ENCODE measurements around the gene CORO2A. TPM values are rescaled to one million over a fixed set of nuclear protein-coding genes. Genes with fewer than 3 reads are reported as not detected.

The CORO2A gene
- polyA plus RNA-seq, 1 of the 3 experiments (the other 2 are of a cell fraction): 2.3 TPM

DNA sequence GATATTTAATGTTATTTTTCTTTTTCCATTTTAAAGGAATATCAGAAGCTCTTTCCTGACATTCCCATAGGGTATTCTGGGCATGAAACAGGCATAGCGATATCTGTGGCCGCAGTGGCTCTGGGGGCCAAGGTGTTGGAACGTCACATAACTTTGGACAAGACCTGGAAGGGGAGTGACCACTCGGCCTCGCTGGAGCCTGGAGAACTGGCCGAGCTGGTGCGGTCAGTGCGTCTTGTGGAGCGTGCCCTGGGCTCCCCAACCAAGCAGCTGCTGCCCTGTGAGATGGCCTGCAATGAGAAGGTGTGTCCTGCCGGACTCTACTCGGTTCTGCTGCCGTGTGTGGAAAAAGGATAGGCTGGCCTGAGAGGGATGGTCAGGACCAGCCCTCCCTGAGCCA, 111.7 kb downstream of the CORO2A start:
- H3K79me2 ChIP-seq (ENCODE audit: insufficient read depth): no peaks in the 10 kb centered on the region
- no peaks in the 10 kb centered on the region for H3K9me2 ChIP-seq
- no peak for TF ChIP-seq RXRA (IDR thresholded peaks at IDR 0.05; ENCODE audit: borderline replicate concordance, low read depth)
- TF ChIP-seq, protein P1, sequence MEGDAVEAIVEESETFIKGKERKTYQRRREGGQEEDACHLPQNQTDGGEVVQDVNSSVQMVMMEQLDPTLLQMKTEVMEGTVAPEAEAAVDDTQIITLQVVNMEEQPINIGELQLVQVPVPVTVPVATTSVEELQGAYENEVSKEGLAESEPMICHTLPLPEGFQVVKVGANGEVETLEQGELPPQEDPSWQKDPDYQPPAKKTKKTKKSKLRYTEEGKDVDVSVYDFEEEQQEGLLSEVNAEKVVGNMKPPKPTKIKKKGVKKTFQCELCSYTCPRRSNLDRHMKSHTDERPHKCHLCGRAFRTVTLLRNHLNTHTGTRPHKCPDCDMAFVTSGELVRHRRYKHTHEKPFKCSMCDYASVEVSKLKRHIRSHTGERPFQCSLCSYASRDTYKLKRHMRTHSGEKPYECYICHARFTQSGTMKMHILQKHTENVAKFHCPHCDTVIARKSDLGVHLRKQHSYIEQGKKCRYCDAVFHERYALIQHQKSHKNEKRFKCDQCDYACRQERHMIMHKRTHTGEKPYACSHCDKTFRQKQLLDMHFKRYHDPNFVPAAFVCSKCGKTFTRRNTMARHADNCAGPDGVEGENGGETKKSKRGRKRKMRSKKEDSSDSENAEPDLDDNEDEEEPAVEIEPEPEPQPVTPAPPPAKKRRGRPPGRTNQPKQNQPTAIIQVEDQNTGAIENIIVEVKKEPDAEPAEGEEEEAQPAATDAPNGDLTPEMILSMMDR (IDR thresholded peaks at IDR 0.05): no peak
- TF ChIP-seq SMC3 (IDR thresholded peaks at IDR 0.05; ENCODE audit: low read depth, low read length): no peak
- TF ChIP-seq EZH2phosphoT487 (IDR thresholded peaks at IDR 0.05; ENCODE audit: borderline replicate concordance, low read depth): no peak
- TF ChIP-seq MEF2A (IDR thresholded peaks at IDR 0.05; ENCODE audit: borderline replicate concordance, low read depth): no peak
- TF ChIP-seq TAF1 (IDR thresholded peaks at IDR 0.05; ENCODE audit: borderline replicate concordance, low read depth, low read length): no peak
- TF ChIP-seq RFX5 (IDR thresholded peaks at IDR 0.05; ENCODE audit: low read length): no peak
- TF ChIP-seq RAD21 (IDR thresholded peaks at IDR 0.05; ENCODE audit: low read length): no peak
- TF ChIP-seq POLR2AphosphoS5 (IDR thresholded peaks at IDR 0.05; ENCODE audit: low read depth, low read length): no peak
- no peak for TF ChIP-seq NRF1 (IDR thresholded peaks at IDR 0.05; ENCODE audit: low read depth, low read length)
- TF ChIP-seq, protein P2, sequence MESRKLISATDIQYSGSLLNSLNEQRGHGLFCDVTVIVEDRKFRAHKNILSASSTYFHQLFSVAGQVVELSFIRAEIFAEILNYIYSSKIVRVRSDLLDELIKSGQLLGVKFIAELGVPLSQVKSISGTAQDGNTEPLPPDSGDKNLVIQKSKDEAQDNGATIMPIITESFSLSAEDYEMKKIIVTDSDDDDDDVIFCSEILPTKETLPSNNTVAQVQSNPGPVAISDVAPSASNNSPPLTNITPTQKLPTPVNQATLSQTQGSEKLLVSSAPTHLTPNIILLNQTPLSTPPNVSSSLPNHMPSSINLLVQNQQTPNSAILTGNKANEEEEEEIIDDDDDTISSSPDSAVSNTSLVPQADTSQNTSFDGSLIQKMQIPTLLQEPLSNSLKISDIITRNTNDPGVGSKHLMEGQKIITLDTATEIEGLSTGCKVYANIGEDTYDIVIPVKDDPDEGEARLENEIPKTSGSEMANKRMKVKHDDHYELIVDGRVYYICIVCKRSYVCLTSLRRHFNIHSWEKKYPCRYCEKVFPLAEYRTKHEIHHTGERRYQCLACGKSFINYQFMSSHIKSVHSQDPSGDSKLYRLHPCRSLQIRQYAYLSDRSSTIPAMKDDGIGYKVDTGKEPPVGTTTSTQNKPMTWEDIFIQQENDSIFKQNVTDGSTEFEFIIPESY (IDR thresholded peaks at IDR 0.05; ENCODE audit: borderline replicate concordance, low read depth): no peak
- no peak for TF ChIP-seq CHD2 (IDR thresholded peaks at IDR 0.05; ENCODE audit: low read length, partially characterized antibody)
- TF ChIP-seq, protein P3, sequence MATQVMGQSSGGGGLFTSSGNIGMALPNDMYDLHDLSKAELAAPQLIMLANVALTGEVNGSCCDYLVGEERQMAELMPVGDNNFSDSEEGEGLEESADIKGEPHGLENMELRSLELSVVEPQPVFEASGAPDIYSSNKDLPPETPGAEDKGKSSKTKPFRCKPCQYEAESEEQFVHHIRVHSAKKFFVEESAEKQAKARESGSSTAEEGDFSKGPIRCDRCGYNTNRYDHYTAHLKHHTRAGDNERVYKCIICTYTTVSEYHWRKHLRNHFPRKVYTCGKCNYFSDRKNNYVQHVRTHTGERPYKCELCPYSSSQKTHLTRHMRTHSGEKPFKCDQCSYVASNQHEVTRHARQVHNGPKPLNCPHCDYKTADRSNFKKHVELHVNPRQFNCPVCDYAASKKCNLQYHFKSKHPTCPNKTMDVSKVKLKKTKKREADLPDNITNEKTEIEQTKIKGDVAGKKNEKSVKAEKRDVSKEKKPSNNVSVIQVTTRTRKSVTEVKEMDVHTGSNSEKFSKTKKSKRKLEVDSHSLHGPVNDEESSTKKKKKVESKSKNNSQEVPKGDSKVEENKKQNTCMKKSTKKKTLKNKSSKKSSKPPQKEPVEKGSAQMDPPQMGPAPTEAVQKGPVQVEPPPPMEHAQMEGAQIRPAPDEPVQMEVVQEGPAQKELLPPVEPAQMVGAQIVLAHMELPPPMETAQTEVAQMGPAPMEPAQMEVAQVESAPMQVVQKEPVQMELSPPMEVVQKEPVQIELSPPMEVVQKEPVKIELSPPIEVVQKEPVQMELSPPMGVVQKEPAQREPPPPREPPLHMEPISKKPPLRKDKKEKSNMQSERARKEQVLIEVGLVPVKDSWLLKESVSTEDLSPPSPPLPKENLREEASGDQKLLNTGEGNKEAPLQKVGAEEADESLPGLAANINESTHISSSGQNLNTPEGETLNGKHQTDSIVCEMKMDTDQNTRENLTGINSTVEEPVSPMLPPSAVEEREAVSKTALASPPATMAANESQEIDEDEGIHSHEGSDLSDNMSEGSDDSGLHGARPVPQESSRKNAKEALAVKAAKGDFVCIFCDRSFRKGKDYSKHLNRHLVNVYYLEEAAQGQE (IDR thresholded peaks at IDR 0.05; ENCODE audit: low read depth, low read length): no peak
- TF ChIP-seq, protein P4, sequence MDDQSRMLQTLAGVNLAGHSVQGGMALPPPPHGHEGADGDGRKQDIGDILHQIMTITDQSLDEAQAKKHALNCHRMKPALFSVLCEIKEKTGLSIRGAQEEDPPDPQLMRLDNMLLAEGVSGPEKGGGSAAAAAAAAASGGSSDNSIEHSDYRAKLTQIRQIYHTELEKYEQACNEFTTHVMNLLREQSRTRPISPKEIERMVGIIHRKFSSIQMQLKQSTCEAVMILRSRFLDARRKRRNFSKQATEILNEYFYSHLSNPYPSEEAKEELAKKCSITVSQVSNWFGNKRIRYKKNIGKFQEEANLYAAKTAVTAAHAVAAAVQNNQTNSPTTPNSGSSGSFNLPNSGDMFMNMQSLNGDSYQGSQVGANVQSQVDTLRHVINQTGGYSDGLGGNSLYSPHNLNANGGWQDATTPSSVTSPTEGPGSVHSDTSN (IDR thresholded peaks at IDR 0.05): no peak
- TF ChIP-seq, protein P5, sequence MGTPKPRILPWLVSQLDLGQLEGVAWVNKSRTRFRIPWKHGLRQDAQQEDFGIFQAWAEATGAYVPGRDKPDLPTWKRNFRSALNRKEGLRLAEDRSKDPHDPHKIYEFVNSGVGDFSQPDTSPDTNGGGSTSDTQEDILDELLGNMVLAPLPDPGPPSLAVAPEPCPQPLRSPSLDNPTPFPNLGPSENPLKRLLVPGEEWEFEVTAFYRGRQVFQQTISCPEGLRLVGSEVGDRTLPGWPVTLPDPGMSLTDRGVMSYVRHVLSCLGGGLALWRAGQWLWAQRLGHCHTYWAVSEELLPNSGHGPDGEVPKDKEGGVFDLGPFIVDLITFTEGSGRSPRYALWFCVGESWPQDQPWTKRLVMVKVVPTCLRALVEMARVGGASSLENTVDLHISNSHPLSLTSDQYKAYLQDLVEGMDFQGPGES (IDR thresholded peaks at IDR 0.05; ENCODE audit: low read depth, low read length): no peak
- peaks cover 3 to 5% of the 10 kb centered on the region in 2 experiments; a peak in 2 of 4 replicates for H3K4me1 ChIP-seq (ENCODE audit: control insufficient read depth in 1 of 2, insufficient read depth in 2 of 2, low read depth in 1 of 2, low read length in 1 of 2)
- H3F3A ChIP-seq (replicated peaks; ENCODE audit: insufficient read depth): peaks cover 3% of the 10 kb centered on the region
- H3K36me3 ChIP-seq (replicated peaks in 1 of 2; ENCODE audit: control insufficient read depth in 1 of 2, insufficient read depth in 2 of 2, low read length in 1 of 2): peaks cover 20 to 44% of the 10 kb centered on the region in 2 experiments
- H3K27ac ChIP-seq (ENCODE audit: low read depth in 2 of 2, low read length in 1 of 2): no peak overlapping the region
- ChIA-PET POLR2A (no interaction called here), CTCF (interaction anchor here (1.0 kb wide), 2 partner anchors 125 to 175 kb away, joined by 3 to 6 read pairs; partner anchors contain the start of gene TBC1D2)
- H2AFZ ChIP-seq (ENCODE audit: low read depth): no peak overlapping the region
- no peak overlapping the region for H3K4me2 ChIP-seq
- no peak overlapping the region for H3K4me3 ChIP-seq (ENCODE audit: low read depth in 2 of 2, low read length in 1 of 2)
- no peaks in the 10 kb centered on the region for H3K9me3 ChIP-seq
- no peaks in the 10 kb centered on the region for H3K27me3 ChIP-seq (ENCODE audit: insufficient read depth)
- no peak overlapping the region for H3K9ac ChIP-seq
- no peak for DNase-seq
- 98% methylated on average over 9 of the region's 12 CpGs for WGBS (ENCODE audit: low lambda C conversion rate)
- no peaks in the 10 kb centered on the region for H4K20me1 ChIP-seq (ENCODE audit: insufficient read depth)
